ACC112 (cell line): ENCODE data around the gene GP9.

Experiments used
- H2AFZ ChIP-seq: fragments of 200-600 bp; sonication (generic); one replicate; pipeline ENCODE4 v1.6.0; 2017; ENCODE audit warnings: antibody characterized with exemption, low read length; ENCODE audit not compliant: unreplicated experiment
- H3K27ac ChIP-seq: fragments of 200-600 bp; sonication (generic); 2 replicates; pipeline ENCODE4 v1.5.1; 2014; ENCODE audit warnings: low read depth, mild to moderate bottlenecking, antibody characterized with exemption, low read length, moderate library complexity
- H3K27me3 ChIP-seq: fragments of 200-600 bp; sonication (generic); 2 replicates; pipeline ENCODE4 v1.6.1; 2014; ENCODE audit warnings: mild to moderate bottlenecking, antibody characterized with exemption, low read length, moderate library complexity, mixed read lengths; ENCODE audit not compliant: insufficient read depth
- H3K36me3 ChIP-seq: fragments of 200-600 bp; sonication (generic); 2 replicates; pipeline ENCODE4 v1.6.1; 2016; ENCODE audit warnings: mild to moderate bottlenecking, antibody characterized with exemption, low read length, moderate library complexity, mixed read lengths; ENCODE audit not compliant: insufficient read depth
- H3K4me1 ChIP-seq: fragments of 200-600 bp; sonication (generic); one replicate; pipeline ENCODE4 v1.6.1; 2016; ENCODE audit warnings: low read length, mixed read lengths; ENCODE audit not compliant: insufficient read depth, unreplicated experiment, control insufficient read depth
- H3K4me3 ChIP-seq: fragments of 200-600 bp; sonication (generic); 2 replicates; pipeline ENCODE4 v1.5.1; 2014; ENCODE audit warnings: mild to moderate bottlenecking, low read depth, low read length
- H3K79me2 ChIP-seq: fragments of 200-600 bp; sonication (generic); one replicate; pipeline ENCODE4 v1.6.0; 2016; ENCODE audit warnings: low read length; ENCODE audit not compliant: control insufficient read depth, unreplicated experiment, insufficient read depth

Gene GP9

DNA sequence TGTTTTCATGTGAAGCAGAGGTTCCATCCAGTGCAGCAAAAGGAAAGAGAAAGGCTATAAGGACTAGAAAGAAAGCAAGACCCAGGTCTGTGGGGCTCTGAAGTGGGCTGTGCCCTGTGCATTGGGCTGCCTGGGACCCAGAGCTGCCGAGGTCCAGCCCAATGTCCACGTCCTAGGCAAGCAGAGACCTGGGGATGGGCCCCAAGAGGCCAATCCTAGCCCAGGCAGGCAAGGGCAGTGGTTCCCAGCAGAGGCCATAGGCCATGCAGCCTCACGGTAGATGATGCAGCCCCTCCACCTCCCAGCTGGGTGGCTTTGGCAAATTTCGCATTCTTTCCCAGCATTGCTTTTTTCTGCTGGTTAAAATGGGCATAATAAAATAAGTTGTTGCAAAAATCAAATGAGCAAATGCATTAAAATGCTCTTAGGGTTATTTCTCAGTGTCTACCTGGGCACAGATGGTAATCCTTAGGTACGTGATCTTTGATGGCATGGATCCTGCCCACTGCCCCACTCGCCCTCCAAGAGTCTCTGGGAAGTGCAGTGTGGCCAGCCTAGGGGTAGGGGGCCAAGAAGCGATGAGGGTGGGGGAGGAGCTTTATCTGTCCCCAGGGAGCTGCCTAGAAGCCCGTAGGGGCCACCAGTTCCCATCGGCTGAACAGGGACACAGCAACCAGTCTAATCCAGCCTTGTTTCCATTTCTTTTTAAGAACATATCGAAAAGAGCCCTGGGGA is 22.3 kb upstream of the GP9 start:
- H3K36me3 ChIP-seq = no peaks in the 10 kb centered on the region
- H2AFZ ChIP-seq = no peak overlapping the region
- H3K4me1 ChIP-seq = no peaks in the 10 kb centered on the region
- H3K27ac ChIP-seq = no peak overlapping the region
- no peaks in the 10 kb centered on the region for H3K79me2 ChIP-seq
- peaks cover 3% of the 10 kb centered on the region; the same call in 1 of the 2 replicates for H3K27me3 ChIP-seq
- H3K4me3 ChIP-seq = no peak overlapping the region

DNA sequence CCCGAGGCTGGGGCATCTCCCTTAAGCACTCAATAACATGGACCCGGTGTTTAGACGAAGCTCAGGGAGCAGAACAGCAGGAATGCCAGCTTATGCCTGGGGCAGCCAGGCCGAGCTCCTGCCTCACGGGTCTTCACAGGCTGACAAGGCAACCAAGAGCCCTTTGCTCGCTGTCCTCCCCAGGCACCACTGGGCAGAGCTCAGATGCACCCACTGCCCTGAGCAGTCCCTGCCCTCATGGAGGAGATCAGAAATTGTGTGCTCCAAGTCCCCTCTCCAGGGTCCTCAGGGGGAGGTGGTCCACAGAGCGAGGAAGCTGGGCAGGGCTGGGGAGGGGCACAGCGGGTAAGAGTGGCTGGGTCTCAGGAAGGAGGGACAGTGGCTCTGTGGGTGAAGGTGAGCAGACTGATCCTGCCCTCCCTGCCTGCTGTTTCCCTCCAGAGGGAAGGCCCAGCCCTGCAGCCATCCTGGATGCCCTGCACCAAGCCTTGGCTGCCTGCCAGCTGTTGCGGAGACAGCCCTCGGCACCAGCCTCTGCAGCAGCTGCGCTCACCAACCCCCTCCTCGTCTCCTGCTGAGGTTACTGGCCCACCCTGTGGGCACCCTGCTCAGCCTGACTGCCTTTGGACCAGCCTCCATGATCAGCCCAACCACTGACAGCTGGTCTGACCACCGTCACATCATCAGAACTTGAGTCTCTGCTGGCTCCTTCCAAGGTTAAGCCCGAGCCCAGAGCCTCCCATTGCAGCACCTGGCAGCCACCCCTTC is 21.1 kb upstream of the GP9 start:
- Histone ChIP-seq H3K27ac (no peak overlapping the region), H3K79me2 (no peaks in the 10 kb centered on the region), H2AFZ (no peak overlapping the region), H3K4me3 (no peak overlapping the region), H3K27me3 (peaks cover 3% of the 10 kb centered on the region; the same call in 1 of the 2 replicates), H3K4me1 (no peaks in the 10 kb centered on the region), H3K36me3 (no peaks in the 10 kb centered on the region)

DNA sequence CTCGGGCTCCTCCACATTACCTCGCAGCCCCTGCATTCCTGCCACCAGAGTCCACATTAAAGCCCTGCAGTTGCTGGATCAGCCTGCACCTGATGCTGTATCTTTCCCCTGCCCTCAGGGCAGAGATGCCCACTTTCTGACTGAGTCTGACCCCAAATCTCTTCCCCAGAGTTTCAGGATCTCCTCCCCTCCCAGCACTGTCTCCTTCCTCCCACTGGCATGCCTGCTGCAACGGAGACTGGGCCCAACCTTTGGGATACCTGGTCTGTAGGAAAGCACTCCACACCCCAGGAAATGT is 20.6 kb upstream of the GP9 start:
- no peak overlapping the region for H3K27ac ChIP-seq
- H3K27me3 ChIP-seq = peaks cover 3% of the 10 kb centered on the region; the same call in 1 of the 2 replicates
- H3K4me1 ChIP-seq = no peaks in the 10 kb centered on the region
- no peaks in the 10 kb centered on the region for H3K36me3 ChIP-seq
- no peak overlapping the region for H2AFZ ChIP-seq
- H3K4me3 ChIP-seq = no peak overlapping the region
- no peaks in the 10 kb centered on the region for H3K79me2 ChIP-seq

- Histone ChIP-seq H3K27ac (no peak overlapping the region), H3K27me3 (peaks cover 4% of the 10 kb centered on the region; the same call in 1 of the 2 replicates)
Measured at GRCh38 chr3:129040579-129041300, 19.8 kb upstream of the GP9 start.

GRCh38 chr3:129045675-129046036 is 14.9 kb upstream of the GP9 start:
- no peaks in the 10 kb centered on the region for H3K36me3 ChIP-seq
- peak overlapping the region; percentile 4 for H2AFZ ChIP-seq
- H3K4me3 ChIP-seq = peak overlapping the region; percentile 46
- no peaks in the 10 kb centered on the region for H3K79me2 ChIP-seq
- no peak overlapping the region for H3K27ac ChIP-seq
- H3K4me1 ChIP-seq = no peaks in the 10 kb centered on the region
- peaks cover 11% of the 10 kb centered on the region; the same call in 1 of the 2 replicates for H3K27me3 ChIP-seq

More at GRCh38 chr3:129040579-129041300, 19.8 kb upstream of the GP9 start:
- Histone ChIP-seq H3K36me3 (no peaks in the 10 kb centered on the region), H3K4me1 (no peaks in the 10 kb centered on the region), H3K4me3 (no peak overlapping the region), H2AFZ (no peak overlapping the region), H3K79me2 (no peaks in the 10 kb centered on the region)

- peak overlapping the region; percentile 4 for H2AFZ ChIP-seq
- no peaks in the 10 kb centered on the region for H3K79me2 ChIP-seq
- peaks cover 11% of the 10 kb centered on the region; the same call in 1 of the 2 replicates for H3K27me3 ChIP-seq
- H3K36me3 ChIP-seq = no peaks in the 10 kb centered on the region
- H3K27ac ChIP-seq = no peak overlapping the region
- peak overlapping the region; percentile 46 for H3K4me3 ChIP-seq
- no peaks in the 10 kb centered on the region for H3K4me1 ChIP-seq
Measured at GRCh38 chr3:129046037-129046731, 14.4 kb upstream of the GP9 start.

DNA sequence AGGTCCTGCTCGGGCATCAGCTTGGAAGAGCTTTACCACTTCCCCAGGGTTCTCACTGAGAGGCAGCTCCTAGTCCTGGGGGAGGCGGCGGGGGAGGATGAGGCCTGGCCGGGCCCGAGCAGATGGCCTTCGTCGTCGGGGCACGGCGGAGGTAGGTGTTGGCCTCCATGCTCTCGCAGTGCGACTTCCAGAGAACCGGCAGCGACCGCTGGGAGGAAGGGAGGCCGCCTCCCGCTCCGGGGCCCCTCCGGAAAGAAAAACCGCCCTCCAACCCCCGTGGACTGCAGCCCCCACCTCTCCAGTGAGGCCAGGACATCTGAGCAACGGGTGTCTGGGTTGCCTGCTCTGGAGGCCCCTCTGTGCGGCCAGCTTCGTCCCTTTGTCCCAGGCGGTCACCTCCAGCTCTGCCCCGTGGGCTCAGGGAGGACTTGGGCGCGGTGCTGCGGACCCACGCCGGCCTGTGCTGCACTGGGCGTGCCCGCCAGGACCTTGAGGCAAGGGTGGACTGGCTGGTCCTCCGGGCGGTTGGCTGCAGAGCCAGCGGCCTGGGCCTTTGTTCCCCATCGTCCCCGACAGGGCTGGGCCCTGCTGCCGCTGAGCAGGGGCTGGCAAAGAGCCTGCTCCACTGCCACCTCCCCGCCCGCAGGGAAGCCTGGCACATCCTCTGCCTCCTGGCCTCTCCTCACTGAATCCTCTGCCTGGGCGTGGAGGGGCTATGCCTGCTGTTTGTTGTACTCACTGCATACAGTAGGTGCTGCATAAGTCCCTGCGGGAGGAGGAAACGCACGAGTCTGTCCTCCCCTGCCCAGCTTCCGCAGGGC is 13.6 kb upstream of the GP9 start:
- Histone ChIP-seq H2AFZ (no peak overlapping the region), H3K27me3 (peaks cover 11% of the 10 kb centered on the region; the same call in 1 of the 2 replicates), H3K4me1 (no peaks in the 10 kb centered on the region), H3K4me3 (no peak overlapping the region), H3K27ac (no peak overlapping the region), H3K36me3 (no peaks in the 10 kb centered on the region), H3K79me2 (no peaks in the 10 kb centered on the region)

- no peaks in the 10 kb centered on the region for H3K79me2 ChIP-seq
- H3K4me1 ChIP-seq = no peaks in the 10 kb centered on the region
- no peaks in the 10 kb centered on the region for H3K36me3 ChIP-seq
- H3K27me3 ChIP-seq = peaks cover 11% of the 10 kb centered on the region; the same call in 1 of the 2 replicates
- no peak overlapping the region for H2AFZ ChIP-seq
- no peak overlapping the region for H3K27ac ChIP-seq
- H3K4me3 ChIP-seq = no peak overlapping the region
Measured at GRCh38 chr3:129047553-129047839, 13.1 kb upstream of the GP9 start.

DNA sequence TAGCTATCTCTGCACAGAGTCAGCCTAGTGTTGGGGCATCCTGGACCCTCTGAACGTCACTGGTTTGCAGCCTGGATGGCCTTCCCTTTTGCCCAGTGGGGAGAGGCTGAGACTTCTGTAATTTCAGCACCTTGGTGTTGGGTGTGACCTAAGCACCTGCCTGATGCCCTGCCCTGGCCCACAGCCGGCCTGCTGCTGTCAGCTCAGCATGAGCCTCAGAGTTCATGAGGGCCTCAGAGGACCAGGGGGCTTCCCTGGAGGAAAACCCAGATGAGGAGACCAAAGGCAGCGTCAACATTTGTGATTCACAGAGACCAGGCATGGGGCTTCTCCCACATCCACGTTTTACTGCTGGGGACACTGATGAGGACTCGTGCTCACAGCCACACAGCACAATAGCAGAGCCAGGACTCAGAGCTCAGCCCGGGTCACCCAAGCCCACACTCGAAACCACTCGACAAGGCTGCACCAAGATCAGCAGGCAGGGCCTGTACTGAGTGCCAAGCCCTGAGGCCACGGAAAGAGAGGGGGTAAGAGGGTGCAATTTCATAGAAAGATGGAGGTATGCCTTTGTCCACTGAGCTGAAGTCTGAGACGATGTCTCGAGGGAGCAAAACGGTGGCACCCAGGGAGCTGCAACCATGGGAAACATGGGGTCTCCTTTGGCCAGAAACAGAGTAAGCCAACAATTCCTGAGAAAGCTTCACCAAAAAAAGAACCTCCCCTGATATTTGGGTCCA is 9.9 kb upstream of the GP9 start:
- peaks cover 7% of the 10 kb centered on the region; the same call in 1 of the 2 replicates for H3K27me3 ChIP-seq
- H3K4me1 ChIP-seq = no peaks in the 10 kb centered on the region
- H2AFZ ChIP-seq = no peak overlapping the region
- no peak overlapping the region for H3K4me3 ChIP-seq
- H3K27ac ChIP-seq = no peak overlapping the region
- H3K79me2 ChIP-seq = no peaks in the 10 kb centered on the region
- H3K36me3 ChIP-seq = no peaks in the 10 kb centered on the region
